ENCODE results near the gene GSK3B. TPM values are rescaled to one million over a fixed set of nuclear protein-coding genes. Genes with fewer than 3 reads are reported as not detected.

Gene GSK3B
- polyA plus RNA-seq, 1 donor (not counting 4 experiments of a cell fraction or from before 2014, with no cell fraction given): 73.3 TPM

GRCh38 chr3:119976214-119976613 lies 118.0 kb downstream of the GSK3B start:
- FAIRE-seq (peak; percentile 46), DNase-seq (ENCODE audit: low read depth, low spot score) (peak; percentile 36)
- H4K20me1 ChIP-seq (ENCODE audit: control insufficient read depth, extremely low read depth, insufficient read depth, low read length): peaks cover 11% of the 10 kb centered on the region
- no peak overlapping the region for H3K4me3 ChIP-seq (ENCODE audit: control insufficient read depth in 2 of 3, extremely low read depth in 1 of 3, insufficient read depth in 2 of 3, low read depth in 1 of 3, low read length in 3 of 3)
- H3K4me2 ChIP-seq (ENCODE audit: control insufficient read depth, extremely low read depth, insufficient read depth, low read depth, low read length): peak overlapping the region; percentile 42
- H3K9me1 ChIP-seq (ENCODE audit: control insufficient read depth, extremely low read depth, insufficient read depth, low read length): no peaks in the 10 kb centered on the region
- no peak overlapping the region for H3K9ac ChIP-seq (ENCODE audit: control insufficient read depth, extremely low read depth, insufficient read depth, low read length)
- no peak for TF ChIP-seq EZH2 (IDR thresholded peaks at IDR 0.05; ENCODE audit: low read length)
- no peaks in the 10 kb centered on the region for H3K9me3 ChIP-seq (ENCODE audit: control insufficient read depth, low read depth, low read length)
- peaks cover 25% of the 10 kb centered on the region for H3K4me1 ChIP-seq (ENCODE audit: control insufficient read depth, extremely low read depth, insufficient read depth, low read length)
- no peaks in the 10 kb centered on the region for H3K27me3 ChIP-seq (ENCODE audit: control insufficient read depth, extremely low read depth, insufficient read depth, low read length)
- dilution Hi-C loops (cut with MboI; ENCODE audit: extremely low pct_ligation_motif_present, low sequenced_read_pairs): no loop called here
- H3K27ac ChIP-seq (ENCODE audit: control insufficient read depth, insufficient read depth, low read length): peak overlapping the region; percentile 22
- H2AFZ ChIP-seq (ENCODE audit: control insufficient read depth, low read length): no peak overlapping the region
- peaks cover 0 to 3% of the 10 kb centered on the region in 2 experiments for H3K36me3 ChIP-seq (ENCODE audit: control insufficient read depth in 2 of 2, extremely low read depth in 1 of 2, insufficient read depth in 2 of 2, low read length in 2 of 2)
- peaks cover 93% of the 10 kb centered on the region for H3K79me2 ChIP-seq (ENCODE audit: control insufficient read depth, insufficient read depth, low read length)

DNA sequence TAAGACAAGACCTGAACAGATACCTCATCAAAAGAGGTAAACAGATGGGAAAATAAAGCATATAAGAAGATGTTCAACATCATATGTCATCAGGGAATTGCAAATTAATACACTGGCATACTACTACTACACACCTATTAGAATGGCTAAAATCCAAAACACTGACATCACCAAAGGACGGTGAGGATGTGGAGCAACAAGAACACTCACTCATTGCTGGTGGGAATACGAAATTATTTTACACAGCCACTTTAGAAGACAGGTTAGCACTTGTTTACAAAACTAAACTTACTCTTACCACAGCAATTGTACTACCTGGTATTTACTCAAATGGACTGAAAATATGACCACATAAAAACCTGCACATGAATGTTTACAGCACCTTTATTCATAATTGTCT lies 119.6 kb downstream of the GSK3B start:
- Histone ChIP-seq H2AFZ (ENCODE audit: control insufficient read depth, low read length) (no peak overlapping the region), H3K9me3 (ENCODE audit: control insufficient read depth, low read depth, low read length) (no peaks in the 10 kb centered on the region), H3K27ac (ENCODE audit: control insufficient read depth, insufficient read depth, low read length) (peak overlapping the region; percentile 5), H3K36me3 (ENCODE audit: control insufficient read depth in 2 of 2, extremely low read depth in 1 of 2, insufficient read depth in 2 of 2, low read length in 2 of 2) (peaks cover 0 to 3% of the 10 kb centered on the region in 2 experiments), H3K4me1 (ENCODE audit: control insufficient read depth, extremely low read depth, insufficient read depth, low read length) (peaks cover 32% of the 10 kb centered on the region), H3K4me3 (ENCODE audit: control insufficient read depth in 2 of 3, extremely low read depth in 1 of 3, insufficient read depth in 2 of 3, low read depth in 1 of 3, low read length in 3 of 3) (no peak overlapping the region), H3K9me1 (ENCODE audit: control insufficient read depth, extremely low read depth, insufficient read depth, low read length) (no peaks in the 10 kb centered on the region), H3K79me2 (ENCODE audit: control insufficient read depth, insufficient read depth, low read length) (peaks cover 90% of the 10 kb centered on the region), H3K4me2 (ENCODE audit: control insufficient read depth, extremely low read depth, insufficient read depth, low read depth, low read length) (peak overlapping the region; percentile 28), H3K9ac (ENCODE audit: control insufficient read depth, extremely low read depth, insufficient read depth, low read length) (no peak overlapping the region), H3K27me3 (ENCODE audit: control insufficient read depth, extremely low read depth, insufficient read depth, low read length) (no peaks in the 10 kb centered on the region), H4K20me1 (ENCODE audit: control insufficient read depth, extremely low read depth, insufficient read depth, low read length) (peaks cover 14% of the 10 kb centered on the region)
- FAIRE-seq (peak; percentile 88), DNase-seq (ENCODE audit: low read depth, low spot score) (peak; percentile 25)
- TF ChIP-seq, protein P1, sequence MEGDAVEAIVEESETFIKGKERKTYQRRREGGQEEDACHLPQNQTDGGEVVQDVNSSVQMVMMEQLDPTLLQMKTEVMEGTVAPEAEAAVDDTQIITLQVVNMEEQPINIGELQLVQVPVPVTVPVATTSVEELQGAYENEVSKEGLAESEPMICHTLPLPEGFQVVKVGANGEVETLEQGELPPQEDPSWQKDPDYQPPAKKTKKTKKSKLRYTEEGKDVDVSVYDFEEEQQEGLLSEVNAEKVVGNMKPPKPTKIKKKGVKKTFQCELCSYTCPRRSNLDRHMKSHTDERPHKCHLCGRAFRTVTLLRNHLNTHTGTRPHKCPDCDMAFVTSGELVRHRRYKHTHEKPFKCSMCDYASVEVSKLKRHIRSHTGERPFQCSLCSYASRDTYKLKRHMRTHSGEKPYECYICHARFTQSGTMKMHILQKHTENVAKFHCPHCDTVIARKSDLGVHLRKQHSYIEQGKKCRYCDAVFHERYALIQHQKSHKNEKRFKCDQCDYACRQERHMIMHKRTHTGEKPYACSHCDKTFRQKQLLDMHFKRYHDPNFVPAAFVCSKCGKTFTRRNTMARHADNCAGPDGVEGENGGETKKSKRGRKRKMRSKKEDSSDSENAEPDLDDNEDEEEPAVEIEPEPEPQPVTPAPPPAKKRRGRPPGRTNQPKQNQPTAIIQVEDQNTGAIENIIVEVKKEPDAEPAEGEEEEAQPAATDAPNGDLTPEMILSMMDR (optimal IDR thresholded peaks at IDR 0.05 in 1 of 3, IDR thresholded peaks at IDR 0.05 in 1 of 3, conservative IDR thresholded peaks at IDR 0.05 in 1 of 3; ENCODE audit: extremely low read depth in 1 of 3, insufficient read depth in 2 of 3, low read length in 3 of 3): no peak
- TF ChIP-seq EZH2 (IDR thresholded peaks at IDR 0.05; ENCODE audit: low read length): no peak
- dilution Hi-C loops (cut with MboI; ENCODE audit: extremely low pct_ligation_motif_present, low sequenced_read_pairs): no loop called here
